HepG2 (cell line): ENCODE measurements around the gene MGST2. TPM values are rescaled to one million over a fixed set of nuclear protein-coding genes. Genes with fewer than 3 reads are reported as not detected.

ENCODE experiments used
- ATAC-seq: fragments of 200-7000 bp; cut with Tn5 transposase; 3 replicates; pipeline ENCODE4 v1.9.1; 2020; ENCODE audit warnings: mild to moderate bottlenecking, moderate library complexity
- BruUV-seq: library from RNA; stranded (reverse); fragments of 400-500 nt; replicated peaks from 2 replicates; lab custom pipeline; 2021; lab: Mats Ljungman, UMichigan
- CTCF ChIA-PET: fragments of 300-600 bp; formaldehyde crosslinking; extraction: SDS; loops from one replicate; lab custom pipeline; 2021; ENCODE audit warnings: low total read pairs, inconsistent platforms, low intra/inter-chr PET ratio; lab: Yijun Ruan, JAX
- POLR2A ChIA-PET: fragments of 350-600 bp; sonication (Branson Sonifier 250); formaldehyde crosslinking; loops from one replicate; lab custom pipeline; 2020; ENCODE audit warnings: antibody characterized with exemption, inconsistent platforms; lab: Yijun Ruan, JAX
- DNase-seq: peaks from one replicate; pipeline ENCODE4 v3.0.0-alpha.2; 2015; ENCODE audit warnings: low spot score
- FAIRE-seq: peaks from 3 replicates; lab custom pipeline; 2011; peaks lifted over from hg19 to GRCh38; lab: Jason Lieb, UNC
- H2AFZ ChIP-seq: one replicate; pipeline ENCODE4 v1.6.1; 2011; ENCODE audit warnings: low read length, inconsistent platforms
- H3K27ac ChIP-seq: fragments of 300-600 bp; 3 replicates; pipeline ENCODE4 v1.8.0; 2011; ENCODE audit warnings: mixed run types, mild to moderate bottlenecking, mixed read lengths, low read length, inconsistent platforms; ENCODE audit not compliant: insufficient read depth; ENCODE audit errors: extremely low read length
- H3K27me3 ChIP-seq, 2 experiments: fragments of 200-600 bp in 1 of 2; 2 replicates in 1 of 2; 3 replicates in 1 of 2; pipeline versions ENCODE4 v1.6.0 to v1.8.0; 2011; ENCODE audit warnings: low read length in 2 of 2, mild to moderate bottlenecking in 2 of 2, moderate library complexity in 2 of 2, inconsistent platforms in 1 of 2; ENCODE audit not compliant: insufficient read depth in 2 of 2, control insufficient read depth in 1 of 2
- H3K36me3 ChIP-seq, 2 experiments: fragments of 200-600 bp in 1 of 2; replicated peaks in 1 of 2; 2 replicates in 1 of 2; 3 replicates in 1 of 2; pipeline versions ENCODE4 v1.5.1 to v1.8.0; 2011; ENCODE audit warnings: low read length in 2 of 2, inconsistent platforms in 1 of 2; ENCODE audit not compliant: insufficient read depth in 2 of 2, control insufficient read depth in 1 of 2
- H3K4me1 ChIP-seq: 2 replicates; pipeline ENCODE4 v1.5.1; 2012; ENCODE audit warnings: low read length, inconsistent platforms; ENCODE audit not compliant: insufficient read depth
- H3K4me2 ChIP-seq: 2 replicates; pipeline ENCODE4 v1.6.0; 2011; ENCODE audit warnings: low read depth, low read length, inconsistent platforms
- H3K4me3 ChIP-seq, 3 experiments: fragments of 200-600 bp in 1 of 3; sonication (generic), shearing (Covaris generic) in 1 of 3; replicated peaks in 1 of 3; 2 replicates each; pipeline ENCODE4 v1.5.1; 2011 to 2016; ENCODE audit warnings: low read length in 3 of 3, inconsistent platforms in 2 of 3, low read depth in 2 of 3, mild to moderate bottlenecking in 2 of 3, control low read depth in 1 of 3, mixed read lengths in 1 of 3; ENCODE audit not compliant: insufficient read depth in 1 of 3
- H3K79me2 ChIP-seq: one replicate; pipeline ENCODE4 v1.6.1; 2011; ENCODE audit warnings: low read length, inconsistent platforms; ENCODE audit not compliant: insufficient read depth
- H3K9ac ChIP-seq: 2 replicates; pipeline ENCODE4 v1.6.0; 2011; ENCODE audit warnings: mild to moderate bottlenecking, low read depth, low read length, inconsistent platforms; ENCODE audit not compliant: insufficient read depth
- H3K9me3 ChIP-seq: 2 replicates; pipeline ENCODE4 v1.5.1; 2012; ENCODE audit warnings: mild to moderate bottlenecking, low read length
- H4K20me1 ChIP-seq: 2 replicates; pipeline ENCODE4 v1.6.0; 2011; ENCODE audit warnings: inconsistent platforms, mild to moderate bottlenecking, low read length, moderate library complexity; ENCODE audit not compliant: insufficient read depth
- AHDC1 ChIP-seq: sonication (generic); formaldehyde crosslinking; IDR thresholded peaks from 2 replicates; pipeline ENCODE4 v1.5.1; 2020; ENCODE audit warnings: mild to moderate bottlenecking, missing genetic modification reagents, borderline replicate concordance
- BRD4 ChIP-seq: sonication (generic); formaldehyde crosslinking; IDR thresholded peaks from 2 replicates; pipeline ENCODE4 v1.4.0; 2020; ENCODE audit warnings: missing genetic modification reagents
- CREB1 ChIP-seq, 2 experiments: fragments of 450-650 bp in 1 of 2; IDR thresholded peaks; 2 replicates each; pipeline ENCODE4 v1.6.1; 2016 to 2017; ENCODE audit warnings: control low read depth in 1 of 2, mild to moderate bottlenecking in 1 of 2, missing compliant biosample characterization in 1 of 2, missing genetic modification characterization in 1 of 2
- GMEB1 ChIP-seq: sonication (generic); formaldehyde crosslinking; IDR thresholded peaks from 2 replicates; pipeline ENCODE4 v1.5.1; 2020; ENCODE audit warnings: missing genetic modification reagents, mild to moderate bottlenecking, borderline replicate concordance
- JUND ChIP-seq: sonication (generic); formaldehyde crosslinking; IDR thresholded peaks from 2 replicates; pipeline ENCODE4 v1.8.0; 2022; ENCODE audit warnings: mild to moderate bottlenecking, missing genetic modification reagents
- KLF9 ChIP-seq: IDR thresholded peaks from 2 replicates; pipeline ENCODE4 v1.6.1; 2016; ENCODE audit warnings: low read depth
- PAF1 ChIP-seq: IDR thresholded peaks from 2 replicates; pipeline ENCODE4 v1.6.1; 2016; ENCODE audit warnings: missing genetic modification reagents, missing compliant biosample characterization
- PCBP2 ChIP-seq: fragments of 200-400 bp; formaldehyde crosslinking; optimal IDR thresholded peaks from 2 replicates; pipeline ENCODE3; 2018; ENCODE audit warnings: low read length, low read depth; ENCODE audit not compliant: poor library complexity, severe bottlenecking
- PHB2 ChIP-seq: fragments of 450-650 bp; IDR thresholded peaks from 2 replicates; pipeline ENCODE4 v1.6.1; 2018; ENCODE audit not compliant: partially characterized antibody
- POLR2G ChIP-seq: fragments of 200-400 bp; formaldehyde crosslinking; IDR thresholded peaks from 2 replicates; pipeline ENCODE4 v1.6.1; 2018; ENCODE audit warnings: mild to moderate bottlenecking, low read depth, low read length, moderate library complexity
- RAD51 ChIP-seq: fragments of 450-650 bp; IDR thresholded peaks from 2 replicates; pipeline ENCODE4 v1.6.1; 2016; ENCODE audit warnings: borderline replicate concordance
- TP53 ChIP-seq: sonication (generic); formaldehyde crosslinking; conservative IDR thresholded peaks from 2 replicates; pipeline ENCODE4 v1.4.0; 2020; ENCODE audit warnings: missing genetic modification reagents
- ZNF788 ChIP-seq: sonication (generic); formaldehyde crosslinking; IDR thresholded peaks from 2 replicates; pipeline ENCODE4 v1.5.0; 2020; ENCODE audit warnings: mild to moderate bottlenecking, missing genetic modification reagents, borderline replicate concordance
- WGBS: methylation state at CpG from one replicate; pipeline ENCODE4 v1.1.6; 2017; ENCODE audit warnings: low lambda C conversion rate; 5-methylcytosine and 5-hydroxymethylcytosine counted together
- in situ Hi-C: cut with HindIII; loops from 2 replicates; pipeline ENCODE4 v1.10.0; 2017; ENCODE audit warnings: low pct_unique_long_range_greater_than_20kb; ENCODE audit not compliant: extremely low pct_ligation_motif_present
- intact Hi-C: fragments of 100-400 bp; cut with micrococcal nuclease; formaldehyde crosslinking; loops from one replicate; pipeline ENCODE4 v1.10.0; 2022; ENCODE audit not compliant: unreplicated experiment
- polyA plus RNA-seq, 8 experiments: library from polyadenylated mRNA; depleted of rRNA in 3 of 8; stranded (reverse) in 7 of 8; unstranded in 1 of 8; fragments of >200 nt; fragmentation: Illumina TruSeq in 4 of 8; extraction: Trizol in 4 of 8; gene quantifications; 2 replicates each; pipeline versions ENCODE4 v1.2.1 to v1.2.3, GENCODE V29; 2011 to 2016; ENCODE audit warnings: low read depth in 4 of 8, missing spikeins in 1 of 8, mixed read lengths in 1 of 8; ENCODE audit not compliant: insufficient read depth in 1 of 8
- total RNA-seq, 5 experiments: library from RNA; depleted of rRNA; stranded (reverse); fragments of >200 nt; fragmentation: Illumina TruSeq; extraction: Trizol; gene quantifications; 2 replicates each; pipeline ENCODE4 v1.2.3, GENCODE V29; 2016; ENCODE audit warnings: low read depth in 1 of 5
- TF ChIP-seq, protein P1 (sequence below): sonication (generic); formaldehyde crosslinking; IDR thresholded peaks from 2 replicates; pipeline ENCODE4 v1.5.0; 2020; ENCODE audit warnings: missing genetic modification reagents

Gene MGST2
- total and polyA plus RNA-seq, 2 of the 13 experiments (the other 11 are each of a cell fraction or from before 2014, with no cell fraction given): 205 to 416 TPM

- TF ChIP-seq RAD51 (no peak), CREB1 (IDR thresholded peaks at IDR 0.05) (no peak), CREB1 (CRISPR knock-in tag; IDR thresholded peaks at IDR 0.05) (no peak), KLF9 (CRISPR knock-in tag) (no peak), POLR2G (peak; percentile 19; the same call in 1 of the 2 replicates), PCBP2 (no peak), ZNF788 (CRISPR knock-in tag) (no peak; the same call in 1 of the 2 replicates), PAF1 (no peak)
These were observed 53.2 kb downstream of the MGST2 start (continued) for GRCh38 chr4:139718833-139719232.

DNA sequence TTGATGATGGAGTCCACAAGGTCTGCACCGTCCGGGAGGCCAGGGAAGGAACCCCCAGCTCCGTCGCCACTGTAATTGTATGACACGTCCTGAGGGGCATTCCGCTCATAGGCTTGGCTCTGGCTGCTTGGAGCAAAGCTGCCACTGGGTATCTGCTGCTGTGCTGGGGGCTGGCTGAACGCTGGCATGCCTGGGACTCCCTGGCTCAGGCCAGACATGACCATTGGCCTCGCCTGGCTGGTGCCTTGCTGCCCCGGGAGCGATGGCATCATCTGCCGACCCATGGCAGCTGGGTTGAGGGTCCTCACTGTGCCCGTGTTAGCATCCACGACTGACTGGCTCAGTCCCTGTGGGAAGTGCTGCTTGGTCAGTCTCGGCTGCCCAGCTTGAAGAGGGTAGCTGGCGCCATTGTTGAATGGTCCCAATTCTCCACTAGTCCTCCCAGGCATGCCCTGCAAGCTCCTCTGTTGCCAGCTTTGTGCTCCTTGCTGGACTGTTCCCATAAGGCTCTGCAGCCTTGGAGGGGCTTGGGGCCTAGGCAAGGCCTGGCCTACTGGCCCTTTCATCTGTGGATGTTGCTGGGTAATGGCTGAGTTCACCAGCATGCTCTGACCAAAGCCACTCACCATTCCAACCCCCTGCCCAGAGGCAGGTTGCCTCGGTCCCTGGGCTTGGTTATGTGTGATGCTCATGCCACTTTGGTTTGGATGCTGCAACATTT, 53.9 kb downstream of the MGST2 start:
- H3K4me3 ChIP-seq: no peak overlapping the region
- H3K4me2 ChIP-seq: no peak overlapping the region
- H4K20me1 ChIP-seq: no peaks in the 10 kb centered on the region
- FAIRE-seq (no peak), ATAC-seq (peak; percentile 33), DNase-seq (no peak)
- no peak overlapping the region for H3K9ac ChIP-seq
- no peaks in the 10 kb centered on the region for H3K27me3 ChIP-seq
- intact Hi-C loops (no loop called here), in situ Hi-C loops (no loop called here)
- H3K79me2 ChIP-seq: no peaks in the 10 kb centered on the region
- peaks cover 7 to 29% of the 10 kb centered on the region in 2 experiments for H3K36me3 ChIP-seq
- no TSS peak for BruUV-seq
- no peaks in the 10 kb centered on the region for H3K9me3 ChIP-seq
- CTCF ChIA-PET: no interaction called here
- no peak overlapping the region for H3K27ac ChIP-seq
- no peaks in the 10 kb centered on the region for H3K4me1 ChIP-seq
- H2AFZ ChIP-seq: no peak overlapping the region
- 96% methylated on average over 7 of the region's 16 CpGs for WGBS
- POLR2A ChIA-PET: no interaction called here
- TF ChIP-seq TP53 (CRISPR knock-in tag): no peak
- no peak for TF ChIP-seq BRD4 (CRISPR knock-in tag)
- no peak for TF ChIP-seq PHB2
- TF ChIP-seq GMEB1 (CRISPR knock-in tag): no peak
- TF ChIP-seq, protein P1, sequence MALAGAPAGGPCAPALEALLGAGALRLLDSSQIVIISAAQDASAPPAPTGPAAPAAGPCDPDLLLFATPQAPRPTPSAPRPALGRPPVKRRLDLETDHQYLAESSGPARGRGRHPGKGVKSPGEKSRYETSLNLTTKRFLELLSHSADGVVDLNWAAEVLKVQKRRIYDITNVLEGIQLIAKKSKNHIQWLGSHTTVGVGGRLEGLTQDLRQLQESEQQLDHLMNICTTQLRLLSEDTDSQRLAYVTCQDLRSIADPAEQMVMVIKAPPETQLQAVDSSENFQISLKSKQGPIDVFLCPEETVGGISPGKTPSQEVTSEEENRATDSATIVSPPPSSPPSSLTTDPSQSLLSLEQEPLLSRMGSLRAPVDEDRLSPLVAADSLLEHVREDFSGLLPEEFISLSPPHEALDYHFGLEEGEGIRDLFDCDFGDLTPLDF (CRISPR knock-in tag): no peak
- no peak for TF ChIP-seq AHDC1 (CRISPR knock-in tag)
- no peak for TF ChIP-seq JUND (CRISPR knock-in tag)
